GM15510 (cell line): Measurements from ENCODE around the gene OMD.

ENCODE experiments used
- POLR2A ChIP-seq: IDR thresholded peaks from 3 replicates; pipeline ENCODE4 v1.6.1; 2011; ENCODE audit warnings: borderline replicate concordance; ENCODE audit not compliant: insufficient read length; ENCODE audit errors: extremely low read depth

Gene OMD

DNA sequence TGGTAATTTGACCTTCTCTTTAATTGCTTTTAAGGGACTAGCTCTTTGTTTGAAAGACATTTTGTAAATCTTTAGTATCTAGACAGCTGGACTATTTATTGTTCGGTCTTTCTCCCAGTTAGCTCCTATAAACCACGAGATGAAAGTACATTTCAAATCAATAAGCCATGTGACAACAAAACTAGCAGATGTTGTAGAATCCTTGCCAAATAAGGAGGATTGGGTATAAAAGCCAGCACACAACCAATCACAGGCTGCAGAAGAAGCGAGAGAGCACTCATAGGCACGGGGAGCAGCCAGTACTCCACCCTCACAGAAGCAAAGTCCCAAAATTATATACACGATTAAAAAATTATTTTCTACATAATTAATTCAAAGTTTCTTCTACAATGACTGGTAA is 8.1 kb upstream of the OMD start:
- TF ChIP-seq POLR2A, result no peak

DNA sequence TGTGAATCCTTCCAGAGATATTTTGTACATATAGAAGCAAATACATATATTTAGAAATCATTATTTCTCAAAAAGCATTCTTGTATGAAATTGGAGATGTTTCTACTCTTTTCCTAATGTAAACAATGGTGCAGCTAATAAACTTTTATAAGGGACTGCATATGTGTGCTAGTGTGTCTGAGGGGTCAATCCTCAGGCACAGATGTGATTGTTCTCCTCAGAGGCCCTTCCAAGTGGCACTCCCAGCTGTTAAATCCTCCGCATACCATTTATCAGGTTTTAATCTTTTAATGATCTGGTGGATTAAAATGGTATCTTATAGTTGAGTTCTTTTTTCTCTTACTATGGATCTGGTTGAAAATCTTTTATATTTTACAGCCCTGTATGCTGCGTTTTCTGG is 5.6 kb upstream of the OMD start:
- no peak for TF ChIP-seq POLR2A

- TF ChIP-seq POLR2A, result no peak
These were observed 2.4 kb upstream of the OMD start for GRCh38 chr9:92426501-92427145.

DNA sequence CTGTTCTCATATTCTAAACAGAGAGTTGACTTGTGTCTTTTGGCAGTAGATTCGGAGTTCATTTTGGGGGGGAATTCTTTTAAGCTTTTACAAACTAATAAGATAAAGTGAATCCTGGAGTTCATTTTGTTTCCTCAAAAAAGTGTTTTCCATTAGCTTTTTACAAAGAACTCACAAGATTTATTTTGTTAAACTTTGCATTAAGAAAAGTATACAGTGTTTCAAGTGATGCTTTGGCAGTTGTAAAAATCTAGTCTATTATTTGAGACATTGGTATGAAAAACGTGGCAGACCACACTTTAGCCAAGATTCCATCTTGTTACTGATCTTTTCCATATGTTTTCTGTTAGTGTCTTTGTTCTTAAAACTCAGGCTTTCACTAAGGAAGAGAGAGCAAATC is 1.2 kb upstream of the OMD start:
- no peak for TF ChIP-seq POLR2A

DNA sequence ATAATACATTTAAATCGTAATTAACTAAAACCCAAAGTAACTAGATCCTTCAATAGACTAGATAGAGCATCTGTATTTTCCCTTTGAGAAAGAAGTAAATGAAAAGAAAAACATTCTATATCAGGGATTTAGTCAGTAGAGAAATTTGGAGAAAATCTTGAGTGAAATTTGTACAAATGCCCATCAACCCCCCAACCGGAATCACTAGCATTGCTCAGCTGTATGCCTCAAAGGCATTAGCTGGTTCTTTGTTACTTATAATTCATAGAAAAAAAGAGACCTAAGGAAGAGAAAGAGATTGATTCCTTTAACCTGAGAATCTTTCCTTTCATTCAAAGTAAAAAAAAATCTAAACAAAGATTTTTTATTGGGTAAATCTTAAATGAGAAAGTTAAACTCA is 659 bp downstream of the OMD start:
- no peak for TF ChIP-seq POLR2A

GRCh38 chr9:92422611-92423338 is 1.5 kb downstream of the OMD start:
- TF ChIP-seq POLR2A, result no peak

DNA sequence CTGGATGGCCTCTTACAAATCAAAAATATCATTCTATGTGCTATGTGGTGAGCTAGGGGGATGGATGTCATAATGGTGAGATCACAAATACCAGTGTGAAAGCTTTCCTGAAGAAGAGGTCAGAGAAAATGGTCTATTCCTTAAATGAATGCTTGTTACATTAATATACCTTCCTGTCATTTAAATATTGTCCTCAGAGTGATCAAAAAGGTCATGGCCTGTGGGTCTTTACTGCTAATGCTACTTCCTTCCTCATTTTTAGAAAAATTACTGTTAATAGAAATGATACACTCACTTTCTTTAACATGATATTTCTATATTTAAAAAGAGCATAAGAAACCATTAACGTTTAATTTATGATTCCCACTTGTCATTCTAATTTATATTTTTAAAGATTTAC is 9.7 kb downstream of the OMD start:
- TF ChIP-seq POLR2A, result no peak

DNA sequence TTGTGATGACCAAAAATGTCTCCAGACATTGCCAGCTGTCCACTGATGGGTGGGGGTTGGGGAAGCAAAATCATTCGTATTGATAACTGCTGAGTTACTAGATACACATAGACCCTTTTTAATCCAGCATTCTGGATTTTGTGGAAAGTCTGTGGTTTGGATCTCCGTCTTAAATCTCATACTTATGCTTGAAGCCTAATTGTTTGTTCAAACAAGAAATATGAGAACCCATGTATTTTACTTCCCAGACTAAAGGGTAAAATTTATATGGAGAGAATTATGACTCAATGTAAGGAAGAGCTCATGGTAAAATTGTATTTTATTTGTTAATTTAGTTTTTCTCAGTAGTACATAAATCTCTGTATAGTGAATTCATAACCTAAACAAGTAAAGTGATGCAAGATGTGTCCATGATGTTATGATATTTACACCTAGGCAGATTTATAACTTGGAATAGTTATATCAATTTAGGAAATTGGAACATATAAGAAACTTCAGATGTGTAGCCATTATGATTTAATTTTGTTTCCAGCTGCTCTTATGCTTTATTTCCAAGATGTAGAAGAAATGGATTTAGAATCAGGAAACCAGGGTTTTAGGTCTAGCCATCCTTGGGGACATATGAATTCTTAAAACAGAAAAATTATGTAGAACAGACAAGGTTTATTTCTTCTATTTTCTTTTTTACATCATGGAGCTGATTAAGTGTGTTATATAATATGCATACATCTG is 15.4 kb downstream of the OMD start:
- no peak for TF ChIP-seq POLR2A

DNA sequence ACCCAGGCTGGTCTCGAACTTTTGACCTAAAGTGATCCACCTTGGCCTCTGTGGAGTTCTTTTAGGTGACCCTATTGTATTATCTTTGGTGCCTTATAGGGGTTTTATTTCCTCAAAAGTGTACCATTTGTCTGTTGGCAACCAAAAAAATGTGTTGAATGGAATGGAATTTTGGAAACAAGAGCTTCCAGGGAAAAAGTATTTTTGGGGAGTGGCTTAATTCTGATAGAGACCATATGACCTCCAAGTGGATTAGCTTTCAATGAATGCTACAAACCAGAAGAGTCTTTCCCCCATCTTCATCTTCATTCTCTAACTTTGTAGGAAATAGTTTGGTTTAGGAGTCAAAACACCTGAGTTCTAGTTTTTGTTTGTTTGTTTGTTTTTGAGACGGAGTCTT is 16.5 kb downstream of the OMD start:
- TF ChIP-seq POLR2A, result no peak

- no peak for TF ChIP-seq POLR2A
These were observed 17.8 kb downstream of the OMD start for GRCh38 chr9:92406477-92406876.

DNA sequence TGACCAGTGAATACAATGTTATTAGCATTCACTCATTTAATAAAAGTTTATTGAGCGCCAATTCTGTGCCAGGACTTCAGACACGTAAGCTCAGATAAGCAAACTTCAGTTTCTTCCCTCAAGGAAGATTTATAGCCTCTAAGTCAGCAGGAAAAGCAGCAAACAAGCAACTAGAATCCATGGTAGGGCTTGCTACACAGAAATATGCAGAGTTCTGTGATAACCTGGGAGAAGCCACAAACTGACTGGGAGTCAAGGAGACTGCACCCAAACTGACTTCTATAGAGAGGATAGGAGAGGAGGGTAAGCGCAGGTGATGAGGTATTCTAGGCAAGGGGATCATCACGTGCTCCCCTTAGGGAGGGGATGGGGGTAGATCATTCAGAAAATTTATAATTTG is 18.5 kb downstream of the OMD start:
- TF ChIP-seq POLR2A, result no peak

- no peak for TF ChIP-seq POLR2A
These were observed 20.0 kb downstream of the OMD start, which contains the start of gene OGN for GRCh38 chr9:92404042-92404836. TSS of gene OGN (minus strand) at chr9:92404578. CDS start at chr9:92403407, 1,171 bp downstream.

- no peak for TF ChIP-seq POLR2A
These were observed 21.2 kb downstream of the OMD start for GRCh38 chr9:92402826-92403745.

DNA sequence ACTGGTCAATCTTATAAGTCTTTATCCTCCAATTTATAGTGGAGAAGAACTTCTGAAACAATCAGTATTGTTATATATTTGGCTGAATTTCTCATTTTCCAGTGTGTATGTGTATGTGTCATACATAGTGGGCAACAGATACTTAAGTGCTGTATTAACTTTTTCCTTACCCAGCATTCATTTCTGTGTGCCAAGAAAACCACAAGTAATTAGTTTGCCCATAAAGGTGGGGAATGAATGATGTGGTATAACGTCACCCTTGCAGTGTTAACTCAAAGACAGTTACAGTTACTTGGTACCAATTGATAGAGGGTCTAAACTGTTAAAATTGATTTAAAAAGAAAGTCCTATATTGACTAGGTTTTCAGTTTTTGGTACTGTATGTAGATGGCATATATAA is 21.9 kb downstream of the OMD start:
- no peak for TF ChIP-seq POLR2A
